NCI-H1930 (cell line): ENCODE results near the gene LENG8.
"Not testable (repeated sequence)": the region's sequence is repeated elsewhere in the genome, so short reads cannot be mapped to it uniquely, and the experiment has no call there.

Source experiments
- DNase-seq, 2 experiments: peaks; one replicate each; lab custom pipeline; 2025; lab: John Stamatoyannopoulos, UW

Gene LENG8

GRCh38 chr19:54440641-54441040 is 8.4 kb upstream of the LENG8 start:
- DNase-seq, result no peak

DNA sequence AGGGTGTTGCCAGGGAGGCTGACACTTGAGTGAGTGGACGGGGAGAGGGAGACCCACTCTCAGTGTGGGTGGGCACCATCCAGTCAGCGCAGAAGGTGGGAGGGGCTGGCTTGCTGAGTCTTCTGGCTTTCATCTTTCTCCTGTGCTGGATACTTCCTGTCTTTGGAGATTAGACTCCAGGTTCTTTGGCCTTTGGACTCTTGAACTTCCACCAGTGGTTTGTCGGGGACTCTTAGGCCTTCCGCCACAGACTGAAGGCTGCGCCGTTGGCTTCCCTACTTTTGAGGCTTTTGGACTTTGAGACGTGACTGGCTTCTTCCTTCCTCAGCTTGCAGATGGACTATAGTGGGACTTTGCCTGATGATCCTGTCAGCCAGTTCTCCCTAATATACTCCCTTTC is 4.3 kb upstream of the LENG8 start:
- no peak for DNase-seq

- not testable (repeated sequence) for DNase-seq
These were observed 2.6 kb upstream of the LENG8 start for GRCh38 chr19:54446349-54446748.

GRCh38 chr19:54448040-54448773 is 792 bp upstream of the LENG8 start:
- DNase-seq, result peak; percentile 47 to 69

DNA sequence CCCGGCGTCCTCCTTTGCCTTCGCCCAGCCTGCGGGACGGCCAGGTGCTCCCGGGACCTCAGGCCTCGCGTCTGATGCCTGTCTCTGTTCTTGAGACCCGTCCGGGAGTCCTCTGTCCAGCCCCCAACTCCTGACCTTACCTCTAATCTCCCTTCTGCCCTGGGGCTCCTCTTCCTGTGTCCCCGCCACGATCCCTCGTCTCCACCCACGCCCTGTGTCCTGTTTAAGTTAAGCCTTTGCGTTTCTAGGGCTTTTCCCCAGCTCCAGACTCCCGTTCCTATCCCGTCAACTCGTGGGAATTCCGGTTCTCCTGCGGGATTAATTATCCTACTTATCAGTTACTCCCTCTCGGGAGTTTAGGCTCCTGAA is 686 bp downstream of the LENG8 start:
- no peak for DNase-seq

DNA sequence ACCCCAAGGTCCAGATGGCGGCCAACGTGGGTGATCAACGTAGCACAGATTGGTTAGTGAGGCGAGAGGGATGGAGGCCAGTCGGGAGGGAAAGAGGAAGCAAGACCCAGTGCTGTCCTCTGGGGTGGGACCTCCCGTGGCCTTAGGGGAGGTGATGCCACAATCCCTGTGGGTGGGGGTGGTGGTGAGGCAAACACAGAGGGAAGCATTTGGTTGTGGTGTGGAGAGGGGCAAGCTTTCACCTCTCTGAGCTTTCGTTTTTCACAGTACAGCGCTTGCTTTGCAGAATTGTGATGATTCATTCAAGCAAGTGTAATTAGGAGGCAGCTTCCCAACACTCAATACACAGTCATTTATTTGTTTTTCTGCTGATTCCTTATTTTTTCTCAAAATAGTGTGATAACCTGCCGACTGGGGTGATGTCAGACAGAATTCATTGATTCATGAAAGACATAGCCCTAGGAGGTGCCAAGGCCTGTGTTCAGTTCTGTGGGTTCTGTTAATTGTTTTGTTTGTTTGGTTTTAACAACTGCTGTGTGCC is 2.4 kb downstream of the LENG8 start:
- no peak for DNase-seq

DNA sequence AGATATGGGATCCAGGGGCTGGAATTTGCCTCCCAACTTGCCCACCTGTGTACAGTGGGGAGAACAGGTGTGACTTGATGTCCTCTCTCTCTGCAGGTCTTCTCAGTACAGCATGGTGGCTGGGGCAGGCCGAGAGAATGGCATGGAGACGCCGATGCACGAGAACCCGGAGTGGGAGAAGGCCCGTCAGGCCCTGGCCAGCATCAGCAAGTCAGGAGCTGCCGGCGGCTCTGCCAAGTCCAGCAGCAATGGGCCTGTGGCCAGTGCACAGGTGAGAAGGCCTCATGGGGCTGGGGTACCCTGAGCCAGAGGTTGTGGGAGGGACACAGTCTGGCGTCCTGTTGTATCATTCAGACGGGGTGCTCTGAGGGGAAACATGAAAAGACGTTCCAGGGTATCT is 3.0 kb downstream of the LENG8 start:
- DNase-seq, result no peak

DNA sequence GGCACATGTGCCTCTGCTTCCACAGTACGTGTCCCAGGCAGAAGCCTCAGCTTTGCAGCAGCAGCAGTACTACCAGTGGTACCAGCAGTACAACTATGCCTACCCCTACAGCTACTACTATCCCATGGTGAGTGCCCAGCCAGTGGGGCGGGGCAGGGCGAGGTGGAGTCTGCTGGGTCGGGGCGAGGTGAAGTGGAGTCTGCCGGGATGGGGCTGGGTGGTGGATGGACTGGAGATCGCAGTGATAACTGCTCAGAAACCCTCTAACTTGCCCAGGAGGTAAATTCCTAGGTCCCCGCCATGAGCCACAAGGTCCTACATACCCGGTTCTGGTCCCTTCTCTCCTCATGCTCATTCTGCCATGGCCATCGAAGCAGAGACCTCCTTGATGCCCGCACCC is 3.6 kb downstream of the LENG8 start:
- no peak for DNase-seq

DNA sequence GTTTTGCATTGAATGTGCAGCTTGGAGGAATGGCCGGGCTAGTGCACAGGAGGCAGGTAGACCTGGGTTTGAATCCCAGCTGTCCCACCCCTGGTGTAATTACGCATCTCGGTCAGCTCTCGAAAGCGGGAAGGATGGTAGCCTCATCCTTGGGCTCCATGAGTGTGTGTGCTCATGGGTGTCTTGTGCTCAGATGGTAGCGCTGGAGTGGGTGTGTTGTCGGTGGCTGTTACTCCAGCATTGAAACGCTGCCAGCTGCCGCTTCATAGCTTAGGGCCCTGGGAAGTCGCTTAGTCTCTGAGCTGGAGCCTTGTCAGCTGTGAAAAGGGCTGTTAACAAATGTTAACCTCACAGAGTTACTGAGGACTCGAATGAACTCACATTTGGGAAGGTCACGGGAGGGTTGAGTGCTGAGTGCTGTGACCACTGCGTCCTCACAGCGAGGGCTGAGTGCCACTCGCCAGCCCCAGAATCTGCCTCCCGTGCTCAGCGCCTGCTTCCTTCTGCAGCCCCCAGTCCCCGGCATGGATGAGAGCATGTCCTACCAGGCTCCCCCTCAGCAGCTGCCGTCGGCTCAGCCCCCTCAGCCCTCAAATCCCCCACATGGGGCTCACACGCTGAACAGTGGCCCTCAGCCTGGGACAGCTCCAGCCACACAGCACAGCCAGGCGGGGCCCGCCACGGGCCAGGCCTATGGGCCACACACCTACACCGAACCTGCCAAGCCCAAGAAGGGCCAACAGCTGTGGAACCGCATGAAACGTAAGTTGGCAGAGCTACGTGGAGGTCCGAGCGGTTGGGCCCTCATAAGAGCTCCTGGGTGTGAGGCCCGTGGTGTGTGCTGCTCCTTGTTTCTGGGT is 5.2 kb downstream of the LENG8 start:
- no peak for DNase-seq

GRCh38 chr19:54454781-54455675 is 6.0 kb downstream of the LENG8 start:
- no peak for DNase-seq

DNA sequence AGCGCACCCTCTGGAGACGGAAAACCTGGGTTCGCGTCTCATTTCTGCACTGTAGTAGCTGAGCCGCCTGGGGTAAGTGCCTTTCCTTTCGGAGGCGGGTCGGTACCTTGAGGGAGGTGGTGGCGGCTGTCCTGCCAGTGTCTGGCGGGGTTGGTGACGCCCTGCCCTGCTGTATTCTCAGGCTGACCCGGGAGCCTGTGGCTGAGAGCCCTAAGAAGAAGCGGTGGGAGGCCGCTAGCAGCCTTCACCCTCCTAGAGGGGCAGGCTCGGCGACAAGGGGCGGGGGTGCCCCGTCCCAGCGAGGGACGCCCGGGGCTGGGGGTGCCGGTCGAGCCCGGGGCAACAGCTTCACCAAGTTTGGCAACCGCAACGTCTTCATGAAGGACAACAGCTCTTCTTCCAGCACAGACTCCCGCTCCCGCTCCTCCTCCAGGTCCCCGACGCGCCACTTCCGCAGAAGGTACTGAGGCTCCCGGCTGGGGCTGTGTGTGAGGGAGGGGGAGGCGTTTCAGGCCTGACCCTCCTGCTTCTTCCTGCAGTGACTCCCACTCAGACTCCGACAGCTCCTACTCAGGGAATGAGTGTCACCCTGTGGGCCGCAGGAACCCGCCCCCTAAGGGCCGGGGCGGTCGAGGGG is 6.9 kb downstream of the LENG8 start:
- no peak for DNase-seq

GRCh38 chr19:54456423-54457373 is 7.7 kb downstream of the LENG8 start:
- DNase-seq, result no peak

DNA sequence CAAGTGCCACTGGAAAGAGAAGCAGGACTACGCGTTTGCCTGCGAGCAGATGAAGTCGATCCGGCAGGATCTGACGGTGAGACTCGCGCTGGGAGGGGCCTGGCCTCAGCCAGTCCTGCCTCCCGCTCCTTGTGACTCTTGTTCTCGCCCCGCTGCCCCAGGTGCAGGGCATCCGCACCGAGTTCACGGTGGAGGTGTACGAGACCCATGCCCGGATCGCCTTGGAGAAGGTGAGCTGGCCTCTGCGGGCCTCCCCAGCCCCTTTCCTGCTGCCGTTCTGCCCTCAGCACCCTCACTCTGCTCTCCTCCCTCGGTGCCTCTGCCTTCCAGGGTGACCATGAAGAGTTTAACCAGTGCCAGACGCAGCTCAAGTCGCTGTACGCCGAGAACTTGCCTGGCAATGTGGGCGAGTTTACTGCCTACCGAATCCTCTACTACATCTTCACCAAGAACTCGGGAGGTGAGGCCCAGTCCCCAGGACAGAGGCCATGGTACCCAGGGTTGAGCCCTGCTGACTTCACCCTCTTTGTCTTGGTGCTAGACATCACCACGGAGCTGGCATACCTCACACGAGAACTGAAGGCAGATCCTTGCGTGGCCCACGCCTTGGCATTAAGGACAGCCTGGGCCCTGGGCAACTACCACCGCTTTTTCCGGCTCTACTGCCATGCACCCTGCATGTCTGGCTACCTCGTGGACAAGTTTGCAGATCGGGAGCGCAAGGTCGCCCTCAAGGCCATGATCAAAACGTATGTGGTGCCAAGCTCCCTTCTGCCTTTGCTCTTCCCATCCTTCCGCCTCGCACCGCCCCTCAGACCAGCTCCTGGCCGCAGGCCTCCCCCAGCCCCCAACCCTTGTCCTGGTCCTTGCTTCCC is 9.0 kb downstream of the LENG8 start:
- DNase-seq, result no peak

- DNase-seq, result no peak
These were observed 9.8 kb downstream of the LENG8 start for GRCh38 chr19:54458648-54459281.

- DNase-seq, result no peak
These were observed 10.6 kb downstream of the LENG8 start for GRCh38 chr19:54459282-54460229.

DNA sequence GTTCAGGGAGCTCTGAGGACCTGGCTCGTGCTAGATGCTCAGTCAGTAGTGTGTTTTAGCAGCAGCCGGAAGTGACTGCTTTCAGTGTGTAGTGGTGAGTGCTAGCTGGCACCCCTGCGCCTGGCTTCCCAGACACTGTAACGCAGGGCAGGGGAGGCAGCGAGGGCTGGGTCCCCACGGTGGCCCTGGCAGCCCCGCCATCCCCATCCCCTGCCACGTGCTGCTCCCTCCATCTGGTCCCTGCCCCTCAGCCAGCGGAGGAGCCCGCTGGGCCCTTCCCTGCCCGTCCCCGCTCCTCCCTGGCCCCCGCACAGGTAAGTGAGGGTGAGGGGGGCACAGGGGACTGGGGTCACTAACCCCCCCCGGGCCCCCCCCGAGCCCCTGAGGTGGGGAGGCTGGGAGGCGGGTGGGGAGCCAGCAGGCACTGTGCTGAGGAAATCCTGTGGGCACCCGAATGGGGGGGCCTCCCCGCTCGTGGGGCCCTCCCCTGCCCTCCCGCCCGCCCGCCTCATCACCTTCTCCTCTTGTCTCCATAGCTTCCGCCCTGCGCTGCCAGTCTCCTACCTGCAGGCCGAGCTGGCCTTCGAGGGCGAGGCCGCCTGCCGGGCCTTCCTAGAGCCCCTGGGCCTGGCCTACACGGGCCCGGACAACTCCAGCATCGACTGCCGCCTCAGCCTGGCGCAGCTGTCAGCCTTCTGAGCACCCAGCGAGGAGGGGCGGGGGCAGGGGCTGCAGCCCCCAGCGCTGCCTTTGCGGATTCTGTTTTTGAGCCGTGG is 11.4 kb downstream of the LENG8 start:
- no peak for DNase-seq

- no peak for DNase-seq
These were observed 12.2 kb downstream of the LENG8 start for GRCh38 chr19:54461210-54461609.
